GM21528 (cell line): ENCODE results near the gene TMPRSS4.

Experiments used
- ATAC-seq: cut with Tn5 transposase; IDR thresholded peaks from one replicate; pipeline ENCODE4 v1.9.1; 2021; ENCODE audit warnings: mild to moderate bottlenecking, moderate library complexity; ENCODE audit not compliant: unreplicated experiment, low FRiP score

Gene TMPRSS4

DNA sequence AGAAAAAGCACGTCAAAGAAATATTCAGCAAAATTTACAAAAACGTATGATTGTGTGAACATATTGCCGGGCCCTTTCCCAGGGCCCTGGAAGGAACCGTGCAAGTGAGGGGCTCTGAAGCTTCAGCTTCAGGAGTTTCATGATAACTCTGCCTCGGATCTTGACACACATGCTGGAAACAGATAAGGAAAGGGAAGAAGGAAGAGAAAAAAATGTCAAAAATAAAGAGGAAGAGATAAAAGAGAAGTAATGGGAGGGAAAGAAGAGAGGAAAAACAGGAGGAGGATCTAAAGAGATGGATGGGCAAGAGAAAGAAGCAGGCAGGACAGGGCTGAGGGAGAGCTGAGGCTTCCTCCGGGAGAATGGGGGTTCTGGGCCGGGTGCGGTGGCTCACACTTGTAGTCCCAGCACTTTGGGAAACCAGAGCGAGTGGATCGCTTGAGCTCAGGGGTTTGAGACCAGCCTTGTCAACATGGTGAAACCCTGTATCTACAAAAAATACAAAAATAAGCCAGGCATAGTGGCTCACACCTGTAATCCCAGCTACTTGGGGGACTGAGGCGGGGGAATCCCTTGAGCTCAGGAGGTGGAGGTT lies 2.7 kb upstream of the TMPRSS4 start:
- no peak for ATAC-seq

DNA sequence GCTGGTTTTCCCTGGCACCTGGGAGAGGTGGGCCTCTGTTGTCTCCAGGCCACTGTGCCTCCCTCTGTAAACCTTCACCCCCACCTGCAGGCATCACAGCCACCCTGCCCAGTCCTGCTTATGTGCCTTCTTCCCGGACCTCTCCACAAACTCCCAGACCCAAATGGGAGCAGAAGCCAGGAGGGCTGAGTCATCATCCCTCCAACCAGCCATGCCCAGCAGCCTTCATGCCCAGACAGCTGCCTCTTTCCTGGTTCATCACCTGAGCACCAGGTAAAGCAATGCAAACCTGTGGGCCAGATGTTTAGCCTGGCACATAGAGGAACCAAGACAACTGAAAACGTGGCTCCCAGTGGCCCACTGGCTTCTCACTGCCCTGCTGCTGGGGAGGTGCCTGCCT lies 2.1 kb upstream of the TMPRSS4 start:
- ATAC-seq, result no peak

DNA sequence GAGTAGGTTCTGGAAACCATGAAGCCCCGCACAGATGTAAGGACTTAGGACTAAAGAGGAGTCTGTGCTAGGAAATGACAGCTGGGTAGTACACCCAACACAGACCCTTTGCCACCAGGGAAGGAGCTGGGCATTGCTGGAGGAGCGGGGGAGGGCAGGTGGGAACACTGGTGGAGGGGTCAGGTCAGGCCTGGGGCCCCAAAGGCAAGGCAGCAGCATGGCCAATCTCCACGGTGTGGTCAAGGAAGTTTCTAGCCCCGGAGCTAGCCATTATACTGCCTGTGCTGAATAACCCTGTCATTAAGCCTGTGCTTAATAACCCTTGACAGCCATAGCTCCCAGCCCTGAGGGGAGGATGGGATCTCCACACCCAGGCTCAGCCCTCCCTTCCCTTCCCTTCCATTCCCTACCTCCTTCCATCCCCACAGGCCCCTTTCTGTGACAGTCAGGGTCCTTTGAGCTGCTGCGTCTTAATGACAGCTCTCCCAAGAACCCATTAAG lies 2.1 kb downstream of the TMPRSS4 start:
- no peak for ATAC-seq

DNA sequence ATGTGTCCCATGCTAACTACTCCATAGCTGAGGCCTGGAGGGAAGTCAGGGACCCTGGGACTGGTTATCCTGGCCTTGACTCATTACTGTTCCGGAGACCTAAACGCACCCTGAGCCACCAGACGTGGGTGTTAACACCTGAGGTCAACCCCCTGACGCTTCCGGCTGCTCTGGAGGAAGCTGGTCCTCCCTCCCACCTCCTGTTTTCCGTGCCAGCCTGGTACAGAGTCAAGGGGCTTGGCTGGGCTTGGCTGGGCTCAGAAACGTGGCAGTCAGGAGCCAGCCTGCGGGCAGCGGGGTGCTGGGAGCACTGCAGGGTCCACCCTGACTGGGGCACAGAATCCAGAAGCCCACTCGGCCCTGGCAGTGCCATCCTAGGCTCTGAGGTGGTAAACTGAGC lies 2.6 kb downstream of the TMPRSS4 start:
- ATAC-seq, result no peak

DNA sequence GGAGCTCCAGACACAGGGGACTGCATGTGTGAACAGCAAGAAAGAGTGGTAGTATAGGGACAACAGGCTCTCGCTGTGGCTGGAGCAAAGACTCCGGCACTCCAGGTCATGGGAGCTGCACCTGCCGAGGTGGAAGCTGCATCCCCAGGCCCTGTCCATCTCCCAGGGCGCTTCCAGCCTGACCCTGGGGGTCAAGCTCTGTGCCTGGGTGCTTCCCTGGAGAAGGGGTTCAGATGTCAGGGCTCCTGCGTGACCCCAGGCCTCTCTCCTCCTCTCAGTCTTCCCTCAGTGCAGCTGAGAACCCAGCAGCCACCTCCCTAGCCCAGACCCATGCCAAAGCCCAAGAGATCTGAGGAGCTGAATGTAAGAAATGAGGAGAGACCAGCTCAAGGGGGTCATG lies 3.4 kb downstream of the TMPRSS4 start:
- no peak for ATAC-seq

DNA sequence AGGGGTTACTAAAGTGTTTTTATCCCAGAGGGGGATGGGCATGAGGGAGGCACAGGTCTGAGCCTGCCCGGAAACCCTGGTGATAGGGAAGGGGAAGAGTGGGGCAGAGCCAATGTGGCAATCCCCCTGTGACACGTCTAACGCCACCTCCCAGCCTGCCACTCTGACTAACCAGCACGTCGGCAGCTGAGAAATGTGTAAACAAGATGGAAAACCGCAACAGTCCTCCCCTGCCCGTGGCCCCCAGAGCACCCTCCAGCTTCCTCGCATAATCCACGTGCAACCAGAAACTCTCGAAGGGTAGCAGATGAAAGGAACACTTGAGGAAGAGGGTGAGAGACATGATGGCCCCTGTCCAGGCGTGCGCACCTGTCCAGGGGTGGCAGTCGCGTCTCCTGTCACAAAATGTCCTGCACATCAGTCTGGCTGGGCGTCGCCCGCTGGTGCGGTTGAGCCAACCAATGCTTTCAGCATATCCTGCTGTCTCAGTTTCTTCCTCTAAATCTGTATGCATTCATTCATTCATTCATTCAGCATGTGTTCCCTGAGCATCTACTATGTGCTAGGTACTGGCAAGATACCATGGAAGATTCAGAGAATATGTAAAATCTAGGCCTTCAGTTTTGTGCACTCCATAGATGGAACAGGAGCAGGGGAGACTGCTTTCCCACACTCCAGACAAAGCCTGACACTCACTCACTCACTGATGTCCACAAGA lies 4.5 kb downstream of the TMPRSS4 start:
- no peak for ATAC-seq

DNA sequence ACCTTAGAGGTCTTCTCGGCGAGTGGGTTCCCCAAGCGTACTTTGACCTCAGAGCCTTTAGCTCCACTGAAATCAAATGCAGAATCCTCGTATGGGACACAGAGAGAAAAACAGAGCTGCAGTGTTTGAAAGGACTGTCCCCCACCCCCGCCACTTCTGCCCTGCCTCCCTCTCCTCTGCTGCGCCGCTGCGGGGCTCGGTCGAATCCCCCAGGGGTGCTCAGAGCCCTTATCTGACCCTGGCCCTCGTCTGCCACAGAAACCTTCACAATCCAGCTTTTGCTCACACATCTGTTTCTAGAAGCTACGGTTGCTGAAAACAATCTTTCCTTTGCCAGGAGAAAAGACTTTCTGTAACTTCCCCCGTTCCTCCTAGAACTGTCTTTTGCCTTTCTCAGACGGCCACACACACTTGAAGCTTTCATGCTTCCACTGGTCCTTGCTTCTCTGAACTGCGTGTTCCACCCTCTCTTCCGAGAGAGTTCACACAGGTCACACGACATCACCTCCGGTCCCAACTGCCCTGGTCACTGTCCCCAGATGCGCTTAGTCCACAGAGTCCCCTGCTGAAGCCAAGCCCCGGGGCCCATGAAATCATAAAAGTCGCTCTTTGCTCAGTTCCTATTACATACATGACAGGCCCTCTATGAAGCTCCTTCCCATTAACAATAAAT lies 6.1 kb downstream of the TMPRSS4 start:
- no peak for ATAC-seq

DNA sequence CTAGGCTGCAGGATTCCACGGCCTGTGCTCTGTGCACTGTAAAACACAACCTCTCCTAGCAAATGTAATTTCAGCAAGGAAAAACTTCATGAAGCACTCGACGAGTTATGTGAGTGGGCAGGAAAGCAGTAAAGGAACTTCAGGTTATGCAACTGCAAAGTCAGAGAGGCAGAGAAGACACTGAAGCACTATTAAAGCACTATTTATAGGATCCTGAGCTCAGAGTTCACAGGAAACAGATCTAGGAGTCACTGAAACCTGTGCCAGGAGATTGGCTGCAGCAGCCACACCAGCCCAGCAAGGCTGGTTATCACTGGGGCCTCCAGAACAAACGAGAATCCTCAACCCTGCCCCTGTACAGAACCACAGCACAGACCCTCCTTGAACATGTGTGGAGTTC lies 7.4 kb downstream of the TMPRSS4 start:
- no peak for ATAC-seq

DNA sequence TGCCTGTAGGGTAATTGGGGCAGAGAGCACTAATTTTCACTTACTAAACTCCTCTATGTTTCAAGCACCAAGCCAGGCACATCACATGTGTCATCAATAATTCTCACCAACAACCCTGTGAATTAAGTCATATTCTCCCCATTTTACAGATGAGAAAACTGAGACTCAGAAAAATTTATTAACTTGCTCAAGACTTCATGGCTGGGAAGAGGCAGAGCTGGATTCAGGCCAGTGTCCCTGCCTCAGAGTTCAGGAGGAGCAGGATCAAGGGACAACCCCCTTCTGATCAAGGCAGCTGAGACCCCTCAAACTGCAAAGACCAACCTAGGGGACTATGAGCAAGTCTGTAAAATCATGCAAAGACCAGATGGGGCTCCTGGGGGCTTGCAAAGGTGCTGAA lies 7.8 kb downstream of the TMPRSS4 start:
- no peak for ATAC-seq

DNA sequence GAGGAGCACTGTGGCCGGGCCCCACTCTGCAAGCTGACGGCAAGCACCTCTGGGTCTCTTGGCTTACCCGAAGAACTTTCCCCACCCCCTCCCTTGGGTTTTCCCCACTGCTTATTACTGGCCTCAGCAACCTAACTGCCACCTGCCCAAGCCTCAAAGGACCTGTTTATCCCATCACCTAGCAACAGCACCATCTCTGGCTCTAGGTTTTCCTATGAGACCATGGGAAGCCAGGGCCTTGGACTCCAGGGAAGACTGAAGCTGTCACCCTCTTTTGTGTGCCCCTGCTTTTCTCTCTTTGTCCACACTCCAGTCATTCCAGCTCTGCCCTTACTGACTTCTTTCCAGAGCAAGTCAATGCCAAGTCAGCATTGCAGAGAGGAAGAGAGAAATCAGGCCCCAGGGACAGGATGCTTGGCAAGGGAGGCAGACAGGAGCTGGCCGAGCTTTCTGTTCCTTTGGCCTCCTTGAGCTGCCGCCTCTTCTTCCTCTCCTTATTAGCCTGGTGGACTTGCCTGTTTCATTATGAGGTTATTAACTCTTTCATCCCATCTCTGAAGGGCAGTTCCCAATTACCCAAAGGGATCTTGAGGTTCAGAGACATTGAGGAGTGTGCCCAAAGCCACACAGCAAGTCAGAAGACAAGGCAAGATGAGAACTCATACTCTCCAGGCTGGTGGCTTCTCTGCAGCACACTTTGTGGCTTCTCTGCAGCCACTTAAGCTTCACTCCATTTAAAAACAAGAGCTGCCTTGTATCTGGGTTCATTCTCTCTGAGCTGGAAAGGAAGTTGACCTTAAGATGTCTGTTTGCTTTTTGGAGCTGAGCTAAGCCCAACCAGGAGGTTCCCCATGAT lies 10.3 kb downstream of the TMPRSS4 start, which contains the start of gene SMIM35:
Gene SMIM35 (minus strand): TSS at position 51 of the 856 bp plus-strand sequence. CDS start 206 bp downstream, outside the sequence.
- ATAC-seq, result no peak

DNA sequence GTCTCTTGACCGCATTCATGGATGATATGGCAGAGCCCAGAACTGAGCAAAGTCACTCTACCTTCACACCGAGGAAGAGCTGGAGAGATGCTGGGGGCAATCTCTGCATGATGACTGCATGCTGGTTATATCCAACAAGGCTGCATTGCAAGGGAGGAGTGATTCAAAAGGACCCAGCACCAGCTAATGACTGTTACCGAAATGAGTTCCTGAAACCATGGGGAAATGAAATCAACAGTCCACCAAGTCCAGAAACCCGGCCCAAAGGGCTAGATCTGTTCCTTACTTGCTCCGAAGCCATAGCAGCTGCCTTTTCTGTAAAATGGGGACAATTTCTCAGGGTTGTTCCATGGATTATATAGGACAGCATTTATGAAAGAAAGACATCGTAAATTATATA lies 11.1 kb downstream of the TMPRSS4 start:
- no peak for ATAC-seq

DNA sequence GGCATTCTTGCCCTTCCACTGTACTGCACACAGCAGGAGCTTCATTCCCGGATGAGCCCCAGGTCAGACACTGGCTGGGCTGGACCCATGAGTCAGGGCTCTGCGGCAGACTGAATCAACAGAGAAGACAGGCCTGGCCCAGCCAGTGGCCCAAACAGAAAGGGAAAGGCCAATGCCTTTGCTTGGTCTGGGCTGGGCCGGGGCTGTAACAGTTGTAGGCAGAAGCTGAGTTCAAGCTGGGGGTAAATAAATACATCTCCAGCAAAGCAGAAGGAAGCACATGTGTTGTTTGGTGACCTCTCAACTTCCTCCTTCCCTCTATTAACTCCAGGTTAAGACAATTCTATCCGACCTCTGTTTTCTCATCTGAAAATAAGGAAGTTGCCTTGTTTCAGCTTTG lies 11.7 kb downstream of the TMPRSS4 start:
- ATAC-seq, result no peak

DNA sequence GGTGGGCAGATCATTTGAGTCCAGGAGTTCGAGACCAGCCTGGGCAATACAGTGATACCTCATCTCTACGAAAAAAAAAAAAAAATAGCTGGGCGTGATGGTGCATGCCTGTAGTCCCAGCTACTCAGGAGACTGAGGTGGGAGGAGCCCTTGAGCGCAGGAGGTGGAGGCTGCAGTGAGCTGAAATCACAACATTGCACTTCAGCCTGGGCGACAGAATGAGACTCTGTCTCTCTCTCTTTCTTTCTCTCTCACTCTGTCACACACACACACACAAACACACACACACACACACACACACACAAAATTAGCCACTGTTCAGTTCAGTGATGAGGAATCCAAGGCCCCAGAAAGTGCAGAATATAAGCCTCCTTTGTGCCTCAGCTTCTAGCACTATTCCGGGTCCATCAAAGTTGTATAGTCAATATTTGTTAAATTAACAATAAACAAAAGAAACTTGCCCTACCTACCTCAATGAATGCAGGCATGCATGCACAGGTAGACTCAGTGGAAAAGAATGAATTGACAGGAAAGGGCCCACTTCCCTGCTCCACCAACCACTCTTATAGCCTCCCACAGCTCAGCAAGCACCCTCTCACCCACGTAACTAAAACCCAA lies 13.8 kb downstream of the TMPRSS4 start:
- ATAC-seq, result no peak

DNA sequence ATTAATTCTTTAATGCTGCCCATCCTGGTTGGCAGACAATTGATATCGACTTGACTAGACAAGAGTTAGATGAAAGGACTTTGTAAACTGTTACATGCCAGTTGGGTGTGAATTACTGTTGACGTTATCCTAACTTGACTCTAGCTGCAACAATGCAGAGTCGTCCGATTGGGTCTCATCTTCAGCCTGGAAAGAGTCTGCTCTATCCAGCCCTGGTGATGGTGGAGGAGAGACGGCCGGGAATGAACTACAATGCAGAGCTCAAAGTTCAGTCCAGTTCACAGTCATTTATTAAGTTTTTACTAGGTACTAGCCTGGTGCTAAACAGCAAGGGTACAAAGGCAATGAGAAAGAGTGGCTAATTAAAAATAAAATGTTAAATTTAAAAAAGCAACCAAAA lies 14.8 kb downstream of the TMPRSS4 start:
- no peak for ATAC-seq

DNA sequence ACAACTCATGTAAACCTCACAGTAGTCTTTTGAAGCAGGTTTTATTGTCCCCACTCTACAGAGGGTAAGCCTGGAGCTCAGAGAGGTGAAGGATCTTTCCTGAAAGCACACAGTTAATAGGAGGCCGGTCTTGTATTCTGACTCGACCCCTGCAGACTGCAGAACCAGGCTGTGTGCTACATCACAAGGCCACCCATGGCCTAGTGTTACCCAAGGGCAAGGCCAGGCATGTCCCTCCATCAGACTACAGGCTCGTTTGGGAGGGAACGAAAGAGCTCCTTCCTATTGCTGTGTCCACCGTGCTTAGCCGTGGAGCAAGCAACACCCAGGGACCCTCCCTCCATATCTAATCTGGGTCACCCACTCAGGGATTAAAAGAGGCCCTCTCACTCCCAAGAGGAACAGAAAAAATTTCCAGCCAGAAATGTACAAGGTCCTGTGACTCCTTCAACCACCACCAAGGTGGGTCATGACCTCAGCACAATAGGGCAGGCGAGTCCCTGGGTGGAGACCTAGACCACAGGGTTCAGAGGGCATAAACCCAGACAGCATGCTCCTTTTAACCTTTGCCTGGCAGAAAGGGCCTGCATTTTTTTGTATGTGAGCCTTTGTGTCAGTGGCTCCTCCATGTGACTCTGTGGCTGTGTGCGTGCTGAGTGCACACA lies 16.2 kb downstream of the TMPRSS4 start:
- no peak for ATAC-seq

DNA sequence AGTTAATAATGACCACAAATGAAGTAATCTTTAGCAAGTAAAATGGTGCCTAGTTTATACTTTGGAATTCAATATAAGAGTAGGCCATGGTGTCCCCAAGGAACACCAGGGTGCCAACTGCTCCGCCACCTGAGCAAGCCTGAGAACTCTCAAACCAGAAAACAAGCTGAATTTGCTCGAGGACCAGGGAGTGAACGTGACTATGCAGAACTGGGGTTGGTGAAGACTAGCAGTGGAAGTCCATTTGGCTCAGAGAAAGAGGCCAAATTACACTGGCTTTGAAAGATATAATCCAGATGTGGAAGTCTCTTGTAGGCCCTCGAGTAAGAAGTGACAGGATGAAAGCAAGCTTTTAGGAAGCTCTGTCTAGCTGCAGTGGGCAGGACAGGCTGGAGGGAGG lies 18.6 kb downstream of the TMPRSS4 start:
- ATAC-seq, result no peak

DNA sequence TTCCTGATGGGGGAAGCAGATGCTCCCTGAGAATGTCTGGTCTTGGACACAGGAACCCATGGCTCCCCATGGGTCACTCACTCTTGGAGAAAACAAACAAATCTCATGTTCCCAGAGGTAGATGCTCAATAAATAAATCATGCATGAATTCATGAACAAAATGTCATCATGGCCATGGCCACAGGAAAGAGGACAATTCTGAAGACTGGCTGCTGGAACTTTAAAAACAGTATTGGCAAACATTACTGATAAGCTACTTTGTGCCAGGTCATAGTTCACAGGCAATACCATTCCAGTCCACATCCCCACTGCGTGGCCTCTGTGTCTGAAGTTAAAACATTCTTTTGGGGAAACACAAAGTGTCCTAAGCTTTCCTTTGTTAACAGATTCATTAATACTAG lies 19.1 kb downstream of the TMPRSS4 start:
- no peak for ATAC-seq

DNA sequence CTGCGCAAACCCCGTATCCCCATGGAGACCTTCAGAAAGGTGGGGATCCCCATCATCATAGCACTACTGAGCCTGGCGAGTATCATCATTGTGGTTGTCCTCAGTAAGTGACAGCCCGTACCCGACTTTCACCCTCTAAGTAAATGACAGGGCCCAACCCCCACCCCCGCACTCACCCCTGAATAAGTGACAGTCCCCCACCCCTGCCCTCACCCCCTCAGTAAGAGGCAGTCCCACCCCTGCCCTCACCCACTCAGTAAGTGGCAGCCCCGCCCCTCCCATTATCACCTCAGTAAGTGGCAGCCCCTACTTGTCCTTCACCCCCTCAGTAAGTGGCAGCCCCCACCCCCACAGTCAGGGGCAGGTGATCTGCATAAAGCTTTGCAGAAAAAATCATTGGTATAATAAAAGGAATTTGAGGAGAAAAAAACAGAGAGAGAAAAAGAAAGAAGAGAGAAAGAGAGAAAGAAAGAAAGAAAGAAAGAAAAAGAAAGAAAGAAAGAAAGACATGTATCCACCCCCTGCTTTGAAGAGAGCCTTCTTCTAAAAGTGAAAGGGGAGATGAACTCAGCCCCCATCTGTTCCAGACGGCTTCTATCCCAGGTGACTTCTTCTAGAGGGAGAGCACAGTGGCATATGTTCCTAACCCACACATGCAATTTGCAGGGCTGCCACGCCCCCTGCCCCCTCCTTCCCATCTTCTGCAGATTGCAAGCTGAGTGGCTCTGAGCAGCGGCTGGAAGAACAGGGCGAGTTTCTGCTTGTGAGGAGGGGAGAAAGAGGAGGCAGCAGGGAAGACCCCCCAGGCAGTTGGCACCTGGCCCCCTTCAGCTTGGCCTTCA lies 22.3 kb downstream of the TMPRSS4 start:
- ATAC-seq, result no peak
